Caco-2 (cell line): ENCODE data around the gene ACYP1. TPM values are rescaled to one million over a fixed set of nuclear protein-coding genes. Genes with fewer than 3 reads are reported as not detected.

Experiments used
- BruUV-seq: library from RNA; stranded (reverse); fragments of 400-500 nt; replicated peaks from 2 replicates; lab custom pipeline; 2021; lab: Mats Ljungman, UMichigan
- CTCF ChIA-PET: fragments of 300-600 bp; sonication (Branson Sonifier 250); formaldehyde crosslinking; loops from one replicate; lab custom pipeline; 2022; ENCODE audit warnings: antibody characterized with exemption; lab: Charles Lee
- POLR2A ChIA-PET: fragments of 300-600 bp; sonication (Branson Sonifier 250); formaldehyde crosslinking; loops from one replicate; lab custom pipeline; 2022; ENCODE audit warnings: antibody characterized with exemption; lab: Charles Lee
- DNase-seq, 2 experiments: peaks; one replicate each; pipeline versions ENCODE4 v3.0.0 to v3.0.0-alpha.2; 2020 to 2022
- H3K27me3 ChIP-seq: replicated peaks from 2 replicates; pipeline ENCODE4 v1.6.0; 2011; ENCODE audit warnings: low read length; ENCODE audit not compliant: control insufficient read depth, insufficient read depth
- H3K36me3 ChIP-seq: 2 replicates; pipeline ENCODE4 v1.5.1; 2011; ENCODE audit warnings: low read length; ENCODE audit not compliant: control insufficient read depth, insufficient read depth
- H3K4me1 ChIP-seq: fragments of 250-450 bp; sonication (Bioruptor Pico); 2 replicates; pipeline ENCODE4 v1.5.1; 2020; ENCODE audit warnings: mild to moderate bottlenecking
- H3K4me3 ChIP-seq: 2 replicates; pipeline ENCODE4 v1.5.1; 2011; ENCODE audit warnings: low read depth, mild to moderate bottlenecking, control low read depth, low read length
- H3K9me3 ChIP-seq: fragments of 250-450 bp; sonication (Bioruptor Pico); 2 replicates; pipeline ENCODE4 v1.5.1; 2020; ENCODE audit warnings: mild to moderate bottlenecking, moderate library complexity
- H3K27ac Mint-ChIP-seq: one replicate; pipeline ENCODE4 v1.8.0; 2022; ENCODE audit warnings: mixed read lengths; ENCODE audit not compliant: unreplicated experiment
- H3K27me3 Mint-ChIP-seq: one replicate; pipeline ENCODE4 v1.8.0; 2022; ENCODE audit warnings: mixed read lengths; ENCODE audit not compliant: insufficient read depth, unreplicated experiment
- H3K36me3 Mint-ChIP-seq: one replicate; pipeline ENCODE4 v1.8.0; 2022; ENCODE audit warnings: mild to moderate bottlenecking, mixed read lengths; ENCODE audit not compliant: insufficient read depth, unreplicated experiment
- H3K4me1 Mint-ChIP-seq: one replicate; pipeline ENCODE4 v1.8.0; 2022; ENCODE audit warnings: low read depth, mixed read lengths; ENCODE audit not compliant: unreplicated experiment
- H3K4me3 Mint-ChIP-seq: one replicate; pipeline ENCODE4 v1.8.0; 2022; ENCODE audit warnings: mild to moderate bottlenecking, moderate library complexity, mixed read lengths; ENCODE audit not compliant: unreplicated experiment
- H3K9me3 Mint-ChIP-seq: one replicate; pipeline ENCODE4 v1.8.0; 2022; ENCODE audit warnings: mixed read lengths; ENCODE audit not compliant: unreplicated experiment
- CTCF ChIP-seq, 2 experiments: fragments of 200-600 bp in 1 of 2; IDR thresholded peaks; 1 replicate in 1 of 2; 2 replicates in 1 of 2; pipeline versions ENCODE4 v1.5.1 to v1.8.0; 2011 to 2022; ENCODE audit warnings: antibody characterized with exemption in 1 of 2, control low read depth in 1 of 2, inconsistent platforms in 1 of 2, low read depth in 1 of 2, low read length in 1 of 2, mild to moderate bottlenecking in 1 of 2, moderate library complexity in 1 of 2; ENCODE audit not compliant: insufficient read depth in 1 of 2, severe bottlenecking in 1 of 2, unreplicated experiment in 1 of 2
- intact Hi-C: fragments of 100-400 bp; cut with micrococcal nuclease; formaldehyde crosslinking; loops from one replicate; pipeline ENCODE4 v1.10.0; 2022; ENCODE audit not compliant: unreplicated experiment
- total RNA-seq: library from RNA; stranded (reverse); gene quantifications from 2 replicates; pipeline ENCODE4 v1.2.3, GENCODE V29; 2022

Gene ACYP1
- total RNA-seq, 1 experiment from 2014 or later, result 16.0 TPM

- H3K36me3 ChIP-seq, result no peaks in the 10 kb centered on the region; the same call in none of the 2 replicates
- TF ChIP-seq CTCF (IDR thresholded peaks at IDR 0.05; ENCODE audit: insufficient read depth in 1 of 2, low read depth in 1 of 2, low read length in 1 of 2, severe bottlenecking in 1 of 2, unreplicated experiment in 1 of 2), result no peak
- no peaks in the 10 kb centered on the region for H3K9me3 ChIP-seq
- Mint-ChIP-seq H3K36me3 (peaks cover 34% of the 10 kb centered on the region), H3K27me3 (no peaks in the 10 kb centered on the region), H3K4me1 (no peaks in the 10 kb centered on the region), H3K27ac (no peak overlapping the region), H3K9me3 (no peaks in the 10 kb centered on the region), H3K4me3 (no peak overlapping the region)
- ChIA-PET POLR2A (no interaction called here), CTCF (no interaction called here)
- no peak overlapping the region for H3K4me3 ChIP-seq
- no peak for DNase-seq
- no peaks in the 10 kb centered on the region for H3K4me1 ChIP-seq
- no TSS peak for BruUV-seq
- no peaks in the 10 kb centered on the region for H3K27me3 ChIP-seq
- intact Hi-C loops, result no loop called here
Observed at GRCh38 chr14:75025876-75026275, 37.9 kb downstream of the ACYP1 start.

GRCh38 chr14:75025082-75025481 is 38.7 kb downstream of the ACYP1 start:
- Mint-ChIP-seq H3K4me3 (no peak overlapping the region), H3K36me3 (peaks cover 30% of the 10 kb centered on the region), H3K9me3 (no peaks in the 10 kb centered on the region), H3K27ac (no peak overlapping the region), H3K27me3 (no peaks in the 10 kb centered on the region), H3K4me1 (peaks cover 4% of the 10 kb centered on the region)
- Histone ChIP-seq H3K4me3 (no peak overlapping the region), H3K27me3 (no peaks in the 10 kb centered on the region), H3K4me1 (no peaks in the 10 kb centered on the region), H3K9me3 (no peaks in the 10 kb centered on the region), H3K36me3 (no peaks in the 10 kb centered on the region; the same call in none of the 2 replicates)
- no TSS peak for BruUV-seq
- intact Hi-C loops, result no loop called here
- ChIA-PET CTCF (interaction anchor here (1.1 kb wide), 1 partner anchor 102 kb away, joined by 3 read pairs; the partner anchor contains the start of gene RPS6KL1), POLR2A (no interaction called here)
- no peak for TF ChIP-seq CTCF (IDR thresholded peaks at IDR 0.05; ENCODE audit: insufficient read depth in 1 of 2, low read depth in 1 of 2, low read length in 1 of 2, severe bottlenecking in 1 of 2, unreplicated experiment in 1 of 2)
- DNase-seq, result no peak

GRCh38 chr14:75023108-75023507 is 40.7 kb downstream of the ACYP1 start:
- Histone ChIP-seq H3K9me3 (no peaks in the 10 kb centered on the region), H3K4me1 (peaks cover 13% of the 10 kb centered on the region), H3K36me3 (no peaks in the 10 kb centered on the region; the same call in 1 of the 2 replicates), H3K4me3 (no peak overlapping the region), H3K27me3 (no peaks in the 10 kb centered on the region)
- Mint-ChIP-seq H3K9me3 (no peaks in the 10 kb centered on the region), H3K4me3 (no peak overlapping the region), H3K27me3 (no peaks in the 10 kb centered on the region), H3K27ac (no peak overlapping the region), H3K36me3 (peaks cover 37% of the 10 kb centered on the region), H3K4me1 (peaks cover 18% of the 10 kb centered on the region)
- CTCF ChIA-PET, result interaction anchor here (0.6 to 1.1 kb wide), 6 partner anchors 27 to 100 kb away, joined by 3 to 7 read pairs (median 3); partner anchors contain the start of genes ACYP1 and RPS6KL1
- no peak for DNase-seq
- no TSS peak for BruUV-seq
- TF ChIP-seq CTCF (IDR thresholded peaks at IDR 0.05; ENCODE audit: insufficient read depth in 1 of 2, low read depth in 1 of 2, low read length in 1 of 2, severe bottlenecking in 1 of 2, unreplicated experiment in 1 of 2), result no peak
- POLR2A ChIA-PET, result no interaction called here
- intact Hi-C loops, result no loop called here
